Activated naive CD8-positive, alpha-beta T cell treated with anti-CD3 and anti-CD28 coated beads, Interleukin-2, amount 50 U/mL, for 24 hours (primary cell): ENCODE results near the gene EHD4.
A peak's percentile ranks its signal among the peaks of the same experiment; 100 is the strongest.

ENCODE experiments used
- ATAC-seq: fragments of 150-1000 bp; cut with Tn5 transposase; one replicate; pipeline ENCODE4 v1.10.0; 2021
- DNase-seq: peaks from one replicate; pipeline ENCODE4 v3.0.0; 2021
- H3K27ac Mint-ChIP-seq: one replicate; pipeline ENCODE4 v1.8.0; 2021; ENCODE audit warnings: mild to moderate bottlenecking, mixed read lengths
- H3K27me3 Mint-ChIP-seq: one replicate; pipeline ENCODE4 v1.8.0; 2021; ENCODE audit warnings: mixed read lengths
- H3K36me3 Mint-ChIP-seq: one replicate; pipeline ENCODE4 v1.8.0; 2021; ENCODE audit warnings: low read depth, mixed read lengths
- H3K4me1 Mint-ChIP-seq: one replicate; pipeline ENCODE4 v1.8.0; 2021; ENCODE audit warnings: mixed read lengths
- H3K4me3 Mint-ChIP-seq: one replicate; pipeline ENCODE4 v1.8.0; 2021; ENCODE audit warnings: mild to moderate bottlenecking, moderate library complexity, mixed read lengths
- H3K9me3 Mint-ChIP-seq: one replicate; pipeline ENCODE4 v1.8.0; 2021; ENCODE audit warnings: mixed read lengths

Gene EHD4

GRCh38 chr15:41906608-41907007, 65.7 kb downstream of the EHD4 start:
- H3K36me3 Mint-ChIP-seq = peaks cover 28% of the 10 kb centered on the region
- peaks cover 6% of the 10 kb centered on the region for H3K4me1 Mint-ChIP-seq
- no peak for DNase-seq
- H3K9me3 Mint-ChIP-seq = no peaks in the 10 kb centered on the region
- H3K4me3 Mint-ChIP-seq = no peak overlapping the region
- H3K27me3 Mint-ChIP-seq = no peaks in the 10 kb centered on the region
- ATAC-seq = no peak
- H3K27ac Mint-ChIP-seq = no peak overlapping the region

GRCh38 chr15:41905036-41905793, 67.1 kb downstream of the EHD4 start:
- Mint-ChIP-seq H3K4me3 (no peak overlapping the region), H3K27me3 (no peaks in the 10 kb centered on the region), H3K9me3 (no peaks in the 10 kb centered on the region), H3K36me3 (peaks cover 28% of the 10 kb centered on the region), H3K4me1 (peaks cover 6% of the 10 kb centered on the region), H3K27ac (no peak overlapping the region)
- DNase-seq (no peak), ATAC-seq (no peak)

GRCh38 chr15:41904541-41905005, 67.8 kb downstream of the EHD4 start:
- H3K36me3 Mint-ChIP-seq = peaks cover 26% of the 10 kb centered on the region
- DNase-seq (peak; percentile 67), ATAC-seq (peak; percentile 84)
- no peaks in the 10 kb centered on the region for H3K27me3 Mint-ChIP-seq
- no peak overlapping the region for H3K4me3 Mint-ChIP-seq
- H3K4me1 Mint-ChIP-seq = peaks cover 6% of the 10 kb centered on the region
- H3K9me3 Mint-ChIP-seq = no peaks in the 10 kb centered on the region
- no peak overlapping the region for H3K27ac Mint-ChIP-seq

- Mint-ChIP-seq H3K27ac (no peak overlapping the region), H3K4me3 (no peak overlapping the region), H3K27me3 (no peaks in the 10 kb centered on the region), H3K36me3 (peaks cover 24% of the 10 kb centered on the region), H3K4me1 (peaks cover 6% of the 10 kb centered on the region), H3K9me3 (no peaks in the 10 kb centered on the region)
- ATAC-seq = no peak
- no peak for DNase-seq
Measured at GRCh38 chr15:41903782-41904181, 68.6 kb downstream of the EHD4 start.

- Mint-ChIP-seq H3K9me3 (no peaks in the 10 kb centered on the region), H3K4me1 (peaks cover 6% of the 10 kb centered on the region), H3K27ac (no peak overlapping the region), H3K4me3 (no peak overlapping the region), H3K27me3 (no peaks in the 10 kb centered on the region), H3K36me3 (peaks cover 16% of the 10 kb centered on the region)
- DNase-seq (no peak), ATAC-seq (no peak)
Measured at GRCh38 chr15:41901431-41901830, 70.9 kb downstream of the EHD4 start.

GRCh38 chr15:41900526-41901380, 71.6 kb downstream of the EHD4 start:
- Mint-ChIP-seq H3K4me1 (peaks cover 6% of the 10 kb centered on the region), H3K27me3 (no peaks in the 10 kb centered on the region), H3K4me3 (no peak overlapping the region), H3K36me3 (peaks cover 12% of the 10 kb centered on the region), H3K9me3 (no peaks in the 10 kb centered on the region), H3K27ac (no peak overlapping the region)
- no peak for ATAC-seq
- no peak for DNase-seq

- Mint-ChIP-seq H3K4me3 (no peak overlapping the region), H3K27me3 (no peaks in the 10 kb centered on the region), H3K36me3 (peaks cover 7% of the 10 kb centered on the region), H3K27ac (no peak overlapping the region), H3K4me1 (peaks cover 12% of the 10 kb centered on the region), H3K9me3 (no peaks in the 10 kb centered on the region)
- DNase-seq (no peak), ATAC-seq (no peak)
Measured at GRCh38 chr15:41899854-41900442, 72.4 kb downstream of the EHD4 start.

- Mint-ChIP-seq H3K27ac (no peak overlapping the region), H3K9me3 (no peaks in the 10 kb centered on the region), H3K4me3 (no peak overlapping the region), H3K36me3 (peaks cover 4% of the 10 kb centered on the region), H3K27me3 (no peaks in the 10 kb centered on the region), H3K4me1 (peaks cover 24% of the 10 kb centered on the region)
- DNase-seq (no peak), ATAC-seq (no peak)
Measured at GRCh38 chr15:41897363-41897799, 75.0 kb downstream of the EHD4 start.

GRCh38 chr15:41896566-41896965, 75.8 kb downstream of the EHD4 start:
- Mint-ChIP-seq H3K27me3 (no peaks in the 10 kb centered on the region), H3K27ac (no peak overlapping the region), H3K9me3 (no peaks in the 10 kb centered on the region), H3K36me3 (no peaks in the 10 kb centered on the region), H3K4me3 (no peak overlapping the region), H3K4me1 (peaks cover 25% of the 10 kb centered on the region)
- DNase-seq = no peak
- no peak for ATAC-seq

- Mint-ChIP-seq H3K9me3 (no peaks in the 10 kb centered on the region), H3K27ac (no peak overlapping the region), H3K4me1 (peaks cover 25% of the 10 kb centered on the region), H3K27me3 (no peaks in the 10 kb centered on the region), H3K36me3 (no peaks in the 10 kb centered on the region), H3K4me3 (no peak overlapping the region)
- DNase-seq (no peak), ATAC-seq (no peak)
Measured at GRCh38 chr15:41895957-41896356, 76.4 kb downstream of the EHD4 start.

- DNase-seq (no peak), ATAC-seq (no peak)
- Mint-ChIP-seq H3K4me1 (peaks cover 25% of the 10 kb centered on the region), H3K27me3 (no peaks in the 10 kb centered on the region), H3K9me3 (no peaks in the 10 kb centered on the region), H3K27ac (no peak overlapping the region), H3K4me3 (peak overlapping the region; percentile 17), H3K36me3 (no peaks in the 10 kb centered on the region)
Measured at GRCh38 chr15:41895491-41895890, 76.9 kb downstream of the EHD4 start.

GRCh38 chr15:41894791-41895463, 77.4 kb downstream of the EHD4 start:
- peaks cover 25% of the 10 kb centered on the region for H3K4me1 Mint-ChIP-seq
- no peaks in the 10 kb centered on the region for H3K36me3 Mint-ChIP-seq
- ATAC-seq = peak; percentile 96
- peak overlapping the region; percentile 17 for H3K4me3 Mint-ChIP-seq
- H3K9me3 Mint-ChIP-seq = no peaks in the 10 kb centered on the region
- H3K27ac Mint-ChIP-seq = peak overlapping the region; percentile 49
- H3K27me3 Mint-ChIP-seq = no peaks in the 10 kb centered on the region
- DNase-seq = peak; percentile 73

GRCh38 chr15:41894251-41894790, 78.0 kb downstream of the EHD4 start:
- ATAC-seq = no peak
- no peak overlapping the region for H3K4me3 Mint-ChIP-seq
- H3K27me3 Mint-ChIP-seq = no peaks in the 10 kb centered on the region
- no peaks in the 10 kb centered on the region for H3K36me3 Mint-ChIP-seq
- H3K4me1 Mint-ChIP-seq = peaks cover 25% of the 10 kb centered on the region
- DNase-seq = no peak
- H3K9me3 Mint-ChIP-seq = no peaks in the 10 kb centered on the region
- H3K27ac Mint-ChIP-seq = no peak overlapping the region
